Mesendoderm (in vitro differentiated cells): ENCODE data around the gene MFSD12.

Source experiments
- DNase-seq: peaks from one replicate; pipeline ENCODE4 v3.0.0; 2013
- H2AK5ac ChIP-seq: 2 replicates; pipeline ENCODE4 v1.6.1; 2013; ENCODE audit warnings: low read length, inconsistent platforms
- H2BK120ac ChIP-seq: 2 replicates; pipeline ENCODE4 v1.6.1; 2013; ENCODE audit warnings: low read depth, mild to moderate bottlenecking, low read length, moderate library complexity, mixed read lengths
- H2BK15ac ChIP-seq: replicated peaks from 2 replicates; pipeline ENCODE4 v1.6.1; 2013; ENCODE audit warnings: low read depth, mild to moderate bottlenecking, moderate library complexity
- H2BK5ac ChIP-seq: 2 replicates; pipeline ENCODE4 v1.6.1; 2013; ENCODE audit warnings: low read length, inconsistent platforms
- H3K18ac ChIP-seq: 2 replicates; pipeline ENCODE4 v1.6.1; 2013; ENCODE audit warnings: mild to moderate bottlenecking, low read length, mixed read lengths
- H3K23ac ChIP-seq: one replicate; pipeline ENCODE4 v1.6.1; 2013; ENCODE audit warnings: low read length
- H3K27ac ChIP-seq: 2 replicates; pipeline ENCODE4 v1.5.1; 2013; ENCODE audit warnings: low read depth, mild to moderate bottlenecking, inconsistent platforms, low read length, moderate library complexity
- H3K27me3 ChIP-seq: 2 replicates; pipeline ENCODE4 v1.6.1; 2013; ENCODE audit warnings: low read length, control low read depth, mild to moderate bottlenecking, inconsistent platforms; ENCODE audit not compliant: insufficient read depth, poor library complexity
- H3K36me3 ChIP-seq: 2 replicates; pipeline ENCODE4 v1.6.1; 2013; ENCODE audit warnings: low read length, inconsistent platforms; ENCODE audit not compliant: control insufficient read depth, insufficient read depth
- H3K4ac ChIP-seq: one replicate; pipeline ENCODE4 v1.6.1; 2013; ENCODE audit warnings: low read depth, mild to moderate bottlenecking, low read length, moderate library complexity
- H3K4me1 ChIP-seq: 2 replicates; pipeline ENCODE4 v1.6.1; 2013; ENCODE audit warnings: low read depth, low read length, inconsistent platforms; ENCODE audit not compliant: control insufficient read depth
- H3K4me2 ChIP-seq: 2 replicates; pipeline ENCODE4 v1.6.1; 2013; ENCODE audit warnings: low read length
- H3K4me3 ChIP-seq: 2 replicates; pipeline ENCODE4 v1.5.1; 2013; ENCODE audit warnings: mild to moderate bottlenecking, low read length
- H3K56ac ChIP-seq: one replicate; pipeline ENCODE4 v1.6.1; 2013; ENCODE audit warnings: low read length
- H3K79me1 ChIP-seq: 2 replicates; pipeline ENCODE4 v1.6.1; 2013; ENCODE audit warnings: low read length, inconsistent platforms
- H3K79me2 ChIP-seq: 2 replicates; pipeline ENCODE4 v1.6.1; 2013; ENCODE audit warnings: mild to moderate bottlenecking, low read length; ENCODE audit not compliant: control insufficient read depth, insufficient read depth
- H3K9ac ChIP-seq: 2 replicates; pipeline ENCODE4 v1.6.1; 2013; ENCODE audit warnings: low read length, inconsistent platforms
- H4K5ac ChIP-seq: one replicate; pipeline ENCODE4 v1.6.1; 2013; ENCODE audit warnings: low read length
- H4K8ac ChIP-seq: one replicate; pipeline ENCODE4 v1.6.1; 2013; ENCODE audit warnings: low read depth, mild to moderate bottlenecking, control low read depth, low read length, moderate library complexity
- WGBS: extraction: QIAGEN DNeasy Blood & Tissue Kit; methylation state at CpG from one replicate; pipeline ENCODE4 v1.1.7; 2013; ENCODE audit warnings: low lambda C conversion rate, missing lambda C conversion rate; ENCODE audit not compliant: insufficient coverage; ENCODE audit errors: extremely low coverage; 5-methylcytosine and 5-hydroxymethylcytosine counted together

The MFSD12 gene

GRCh38 chr19:3575949-3576673 is 18.7 kb upstream of the MFSD12 start:
- WGBS = no CpG with 5 or more reads among the region's 29 CpGs
- DNase-seq = no peak
- Histone ChIP-seq H3K79me1 (no peaks in the 10 kb centered on the region), H3K27me3 (no peaks in the 10 kb centered on the region), H3K4me3 (no peak overlapping the region), H3K23ac (no peak overlapping the region), H3K18ac (no peak overlapping the region), H3K27ac (no peak overlapping the region), H3K79me2 (no peaks in the 10 kb centered on the region), H3K9ac (peak overlapping the region; percentile 93), H3K36me3 (no peaks in the 10 kb centered on the region), H2AK5ac (no peak overlapping the region), H2BK120ac (no peak overlapping the region), H3K4ac (no peak overlapping the region), H4K5ac (no peak overlapping the region), H3K4me2 (peak overlapping the region; percentile 93), H3K4me1 (peaks cover 6% of the 10 kb centered on the region), H2BK5ac (no peak overlapping the region), H4K8ac (no peak overlapping the region), H2BK15ac (no peak overlapping the region), H3K56ac (peak overlapping the region; percentile 99)

- no peak overlapping the region for H3K56ac ChIP-seq
- no peaks in the 10 kb centered on the region for H3K79me1 ChIP-seq
- no peak overlapping the region for H4K5ac ChIP-seq
- no peak overlapping the region for H2BK5ac ChIP-seq
- H3K4ac ChIP-seq = no peak overlapping the region
- peaks cover 6% of the 10 kb centered on the region for H3K4me1 ChIP-seq
- no peak overlapping the region for H3K4me3 ChIP-seq
- no peak overlapping the region for H3K18ac ChIP-seq
- H2BK120ac ChIP-seq = no peak overlapping the region
- no peaks in the 10 kb centered on the region for H3K36me3 ChIP-seq
- H3K27ac ChIP-seq = no peak overlapping the region
- H2BK15ac ChIP-seq = no peak overlapping the region
- H3K23ac ChIP-seq = no peak overlapping the region
- no peak overlapping the region for H3K4me2 ChIP-seq
- H3K9ac ChIP-seq = no peak overlapping the region
- no CpG with 5 or more reads among the region's 19 CpGs for WGBS
- no peak overlapping the region for H2AK5ac ChIP-seq
- no peaks in the 10 kb centered on the region for H3K79me2 ChIP-seq
- H3K27me3 ChIP-seq = no peaks in the 10 kb centered on the region
- no peak overlapping the region for H4K8ac ChIP-seq
- peak; percentile 80 for DNase-seq
Measured at GRCh38 chr19:3575260-3575741, 17.9 kb upstream of the MFSD12 start.

- Histone ChIP-seq H3K79me1 (no peaks in the 10 kb centered on the region), H3K23ac (no peak overlapping the region), H4K5ac (no peak overlapping the region), H3K9ac (no peak overlapping the region), H3K4ac (no peak overlapping the region), H2AK5ac (no peak overlapping the region), H3K4me3 (no peak overlapping the region), H4K8ac (no peak overlapping the region), H3K4me1 (peaks cover 6% of the 10 kb centered on the region), H3K27me3 (no peaks in the 10 kb centered on the region), H2BK120ac (no peak overlapping the region), H3K27ac (no peak overlapping the region), H3K18ac (no peak overlapping the region), H3K79me2 (no peaks in the 10 kb centered on the region), H2BK15ac (no peak overlapping the region), H3K56ac (peak overlapping the region; percentile 60), H3K36me3 (no peaks in the 10 kb centered on the region), H3K4me2 (no peak overlapping the region), H2BK5ac (no peak overlapping the region)
- DNase-seq = peak; percentile 98
- WGBS = no CpG with 5 or more reads among the region's 55 CpGs
Measured at GRCh38 chr19:3573858-3574637, 16.7 kb upstream of the MFSD12 start.

- Histone ChIP-seq H3K79me2 (no peaks in the 10 kb centered on the region), H3K27me3 (no peaks in the 10 kb centered on the region), H4K5ac (no peak overlapping the region), H4K8ac (no peak overlapping the region), H3K4me1 (peaks cover 6% of the 10 kb centered on the region), H3K56ac (peak overlapping the region; percentile 84), H3K4ac (peak overlapping the region; percentile 71), H2BK120ac (peak overlapping the region; percentile 56), H3K36me3 (no peaks in the 10 kb centered on the region), H3K27ac (peak overlapping the region; percentile 22), H3K4me2 (peak overlapping the region; percentile 66), H3K18ac (peak overlapping the region; percentile 86), H3K4me3 (peak overlapping the region; percentile 66), H2AK5ac (no peak overlapping the region), H2BK5ac (no peak overlapping the region), H3K9ac (peak overlapping the region; percentile 81), H2BK15ac (no peak overlapping the region), H3K23ac (no peak overlapping the region), H3K79me1 (no peaks in the 10 kb centered on the region)
- DNase-seq = no peak
- WGBS = no CpG with 5 or more reads among the region's 60 CpGs
Measured at GRCh38 chr19:3573162-3573857, 15.9 kb upstream of the MFSD12 start.

GRCh38 chr19:3572855-3573161 is 15.4 kb upstream of the MFSD12 start, which contains the start of gene HMG20B:
HMG20B (plus strand) TSS chr19:3572944; CDS start chr19:3573310, 366 bp downstream.
- peak within 1 kb of the TSS; percentile 56 for H2BK120ac ChIP-seq
- H3K56ac ChIP-seq = peak within 1 kb of the TSS; percentile 84
- H3K4me1 ChIP-seq = peaks cover 6% of the 10 kb centered on the region
- H4K8ac ChIP-seq = no peak within 1 kb of the TSS
- H3K18ac ChIP-seq = peak within 1 kb of the TSS; percentile 86
- no peaks in the 10 kb centered on the region for H3K27me3 ChIP-seq
- no peak within 1 kb of the TSS for H2AK5ac ChIP-seq
- H2BK5ac ChIP-seq = no peak within 1 kb of the TSS
- H2BK15ac ChIP-seq = no peak within 1 kb of the TSS
- peak within 1 kb of the TSS; percentile 66 for H3K4me3 ChIP-seq
- no peaks in the 10 kb centered on the region for H3K79me1 ChIP-seq
- H3K4ac ChIP-seq = peak within 1 kb of the TSS; percentile 71
- H3K4me2 ChIP-seq = peak within 1 kb of the TSS; percentile 66
- no peaks in the 10 kb centered on the region for H3K79me2 ChIP-seq
- DNase-seq = no peak
- no CpG with 5 or more reads among the region's 30 CpGs for WGBS
- peak within 1 kb of the TSS; percentile 22 for H3K27ac ChIP-seq
- no peak within 1 kb of the TSS for H4K5ac ChIP-seq
- no peak within 1 kb of the TSS for H3K23ac ChIP-seq
- no peaks in the 10 kb centered on the region for H3K36me3 ChIP-seq
- H3K9ac ChIP-seq = peak within 1 kb of the TSS; percentile 81
